A549 treated with dexamethasone at 1 μM for 4 hours (cell line): Measurements from ENCODE around the gene DACT3. TPM values are rescaled to one million over a fixed set of nuclear protein-coding genes. Genes with fewer than 3 reads are reported as not detected.

ENCODE experiments used
- total RNA-seq: library from RNA; stranded (reverse); fragments of 200-300 nt; extraction: Qiagen RNA extraction; gene quantifications from 5 replicates; pipeline ENCODE4 v1.2.3, GENCODE V29; 2022

Gene DACT3
- 0.17 to 0.29 TPM (median 0.26 TPM) in 5 replicates for total RNA-seq

GRCh38 chr19:46661020-46661731 lies at the start of gene DACT3:
TSS of gene DACT3 (minus strand) at chr19:46661182. CDS start at chr19:46661064, 118 bp downstream.

GRCh38 chr19:46635920-46636761 lies 24.8 kb downstream of the DACT3 start, which contains the start of gene GNG8:
TSS of gene GNG8 (minus strand) at chr19:46636202. CDS start at chr19:46634682, 1,520 bp downstream.

GRCh38 chr19:46624958-46625661 lies 35.9 kb downstream of the DACT3 start, which contains the start of gene PTGIR:
TSS of gene PTGIR (minus strand) at chr19:46625089. CDS start at chr19:46624225, 864 bp downstream.

GRCh38 chr19:46601318-46602224 lies 59.4 kb downstream of the DACT3 start, which contains the start of gene CALM3:
TSS of gene CALM3 (plus strand) at chr19:46601330. CDS start at chr19:46601435, 105 bp downstream.

Other genes starting within 250 kb of the DACT3 start
- gene CCDC8, start 247.6 kb downstream of the DACT3 start, total RNA-seq, result not detected in 5 replicates
- gene PNMA8C, start 232.2 kb downstream of the DACT3 start, total RNA-seq, result not detected in 5 replicates
- gene PNMA8A, start 189.6 kb downstream of the DACT3 start, total RNA-seq, result 8.1 to 9.4 TPM (median 9.1 TPM) in 5 replicates
- gene PNMA8B, start 165.3 kb downstream of the DACT3 start, total RNA-seq, result 0.02 TPM in 1 of 5 replicates, not detected in the others
- gene CALM3, start 59.9 kb downstream of the DACT3 start, total RNA-seq, result 191 to 275 TPM (median 258 TPM) in 5 replicates
- gene PTGIR, start 36.1 kb downstream of the DACT3 start, total RNA-seq, result 0.14 TPM in 1 of 5 replicates, not detected in the others
- gene GNG8, start 25.0 kb downstream of the DACT3 start, total RNA-seq, result not detected in 5 replicates
- 19.7 to 33.9 TPM (median 28.2 TPM) in 5 replicates for gene PRKD2, start 55.9 kb upstream of the DACT3 start, total RNA-seq
- 14.1 to 21.1 TPM (median 19.7 TPM) in 5 replicates for gene FKRP, start 84.9 kb upstream of the DACT3 start, total RNA-seq
- gene STRN4, start 85.3 kb upstream of the DACT3 start, total RNA-seq, result 53.3 to 91.6 TPM (median 86.9 TPM) in 5 replicates
- gene SLC1A5, start 127.4 kb upstream of the DACT3 start, total RNA-seq, result 201 to 260 TPM (median 234 TPM) in 5 replicates
- 248 to 266 TPM (median 249 TPM) in 5 replicates for gene AP2S1, start 189.7 kb upstream of the DACT3 start, total RNA-seq
- gene ARHGAP35, start 199.8 kb upstream of the DACT3 start, total RNA-seq, result 22.0 to 36.1 TPM (median 34.3 TPM) in 5 replicates